ENCODE measurements around the gene PLSCR3.
"Not testable (repeated sequence)": the region's sequence is repeated elsewhere in the genome, so short reads cannot be mapped to it uniquely, and the experiment has no call there.

PLSCR3 gene

GRCh38 chr17:7380855-7381683 is 13.3 kb downstream of the PLSCR3 start, which contains the start of gene TNK1:
TNK1 (plus strand) TSS chr17:7381089; CDS start chr17:7382927, 1,838 bp downstream.
- no peak for DNase-seq (ENCODE audit: low read depth in 2 of 2)

DNA sequence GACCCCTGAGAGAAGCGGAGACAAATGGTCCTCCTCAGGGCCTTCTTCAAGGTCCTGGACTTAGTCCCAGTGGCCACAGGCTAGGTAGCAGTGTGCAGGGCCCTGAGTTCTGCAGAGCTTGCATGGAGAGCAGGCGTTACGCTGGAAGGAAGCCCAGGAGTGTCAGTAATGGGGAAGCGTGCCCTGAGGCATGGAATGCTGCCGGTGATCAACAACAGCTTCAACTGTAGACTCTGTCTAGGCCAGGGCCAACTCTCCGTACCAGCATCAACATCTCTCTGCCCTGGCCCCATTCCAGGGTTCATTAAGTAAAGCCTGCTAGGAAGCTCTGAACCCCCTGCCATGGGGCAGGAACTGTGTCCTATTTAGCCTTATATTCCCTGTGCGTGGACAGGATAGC is 14.0 kb downstream of the PLSCR3 start:
- no peak for DNase-seq (ENCODE audit: low read depth in 2 of 2)

DNA sequence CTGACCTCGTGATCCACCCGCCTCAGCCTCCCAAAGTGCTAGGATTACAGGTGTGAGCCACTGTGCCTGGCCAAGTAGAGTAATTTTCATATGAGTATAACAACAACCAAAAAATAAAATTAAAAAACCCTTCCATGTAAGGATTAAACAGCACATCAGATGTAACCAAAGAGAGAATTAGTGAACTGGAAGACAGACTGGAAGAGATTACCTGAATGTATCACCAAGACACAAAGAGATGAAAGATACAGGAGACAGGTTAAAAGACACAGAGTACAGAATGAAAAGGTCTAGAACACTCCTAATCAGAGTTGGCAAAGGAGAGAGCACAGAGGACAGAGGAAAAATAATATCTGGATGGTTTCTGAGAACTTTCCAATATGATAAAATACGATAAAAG is 15.2 kb downstream of the PLSCR3 start:
- DNase-seq (ENCODE audit: low read depth in 2 of 2): no peak

GRCh38 chr17:7374353-7374752 is 20.0 kb downstream of the PLSCR3 start:
- no peak for DNase-seq (ENCODE audit: low read depth in 2 of 2)

GRCh38 chr17:7370853-7371252 is 23.5 kb downstream of the PLSCR3 start:
- DNase-seq (ENCODE audit: low read depth in 2 of 2): no peak

DNA sequence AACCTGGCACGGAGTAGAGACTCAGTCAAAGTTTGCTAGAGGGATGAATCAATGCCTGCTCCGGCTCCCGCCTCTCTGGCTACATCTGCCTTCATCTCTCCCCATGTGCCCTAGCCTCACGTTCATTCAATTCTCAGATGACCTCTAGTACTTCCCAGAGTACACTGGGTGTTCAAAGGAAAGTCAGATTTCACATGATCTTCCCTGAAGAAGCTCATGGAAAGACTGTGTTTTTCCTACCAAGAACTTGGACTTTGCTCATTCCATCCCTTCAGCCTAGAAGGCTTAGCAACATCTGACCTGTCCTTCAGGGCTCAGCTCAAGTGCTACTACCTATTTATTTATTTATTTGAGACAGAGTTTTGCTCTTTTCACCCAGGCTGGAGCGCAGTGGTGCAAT is 24.5 kb downstream of the PLSCR3 start:
- no peak for DNase-seq (ENCODE audit: low read depth in 2 of 2)

DNA sequence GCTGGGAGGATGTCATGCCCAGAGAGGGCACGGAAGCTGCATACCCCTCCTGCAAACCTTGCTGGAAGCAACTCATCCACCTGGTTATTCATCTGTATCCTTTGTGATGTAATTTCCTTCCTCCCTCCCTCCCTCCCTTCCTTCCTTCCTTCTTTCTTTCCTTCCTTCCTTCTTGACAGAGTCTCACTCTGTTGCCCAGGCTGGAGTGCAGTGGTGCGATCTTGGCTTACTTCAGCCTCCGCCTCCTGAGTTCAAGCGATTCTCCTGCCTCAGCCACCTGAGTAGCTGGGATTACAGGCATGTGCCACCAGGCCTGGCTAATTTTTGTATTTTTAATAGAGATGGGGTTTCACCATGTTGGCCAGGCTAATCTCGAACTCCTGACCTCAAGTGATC is 25.7 kb downstream of the PLSCR3 start:
- DNase-seq (ENCODE audit: low read depth in 2 of 2): not testable (repeated sequence)

DNA sequence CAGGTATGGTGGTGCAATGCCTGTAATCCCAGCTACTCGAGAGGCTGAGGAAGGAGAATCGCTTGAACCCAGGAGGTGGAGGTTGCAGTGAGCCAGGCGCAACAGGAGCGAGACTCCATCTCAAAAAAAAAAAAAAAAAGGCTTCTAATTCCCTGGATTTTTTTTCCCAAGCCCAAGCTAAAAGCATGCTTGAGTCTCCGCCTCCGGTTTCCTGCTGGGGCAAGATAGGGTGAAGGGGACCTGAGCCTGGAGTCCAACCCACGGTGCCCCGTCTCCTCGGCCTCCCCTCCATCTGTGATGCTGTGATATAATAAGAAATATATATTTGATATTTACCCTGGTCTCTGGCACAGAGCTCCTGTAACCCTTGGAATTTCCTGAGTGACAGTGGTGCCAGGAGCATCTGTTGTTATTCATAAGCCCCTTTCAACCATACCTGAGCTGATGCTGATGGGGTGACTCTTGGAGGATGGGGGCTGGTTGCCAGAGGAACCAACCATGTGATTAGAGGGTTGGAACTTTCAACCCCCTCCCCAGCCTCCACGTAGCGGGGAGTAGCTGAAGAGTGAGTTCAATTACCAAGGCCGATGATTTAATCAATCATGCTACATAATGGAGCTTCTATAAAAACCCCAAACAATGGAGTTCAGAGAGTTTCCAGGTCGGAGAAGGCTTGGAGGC is 26.3 kb downstream of the PLSCR3 start:
- no peak for DNase-seq (ENCODE audit: low read depth in 2 of 2)

DNA sequence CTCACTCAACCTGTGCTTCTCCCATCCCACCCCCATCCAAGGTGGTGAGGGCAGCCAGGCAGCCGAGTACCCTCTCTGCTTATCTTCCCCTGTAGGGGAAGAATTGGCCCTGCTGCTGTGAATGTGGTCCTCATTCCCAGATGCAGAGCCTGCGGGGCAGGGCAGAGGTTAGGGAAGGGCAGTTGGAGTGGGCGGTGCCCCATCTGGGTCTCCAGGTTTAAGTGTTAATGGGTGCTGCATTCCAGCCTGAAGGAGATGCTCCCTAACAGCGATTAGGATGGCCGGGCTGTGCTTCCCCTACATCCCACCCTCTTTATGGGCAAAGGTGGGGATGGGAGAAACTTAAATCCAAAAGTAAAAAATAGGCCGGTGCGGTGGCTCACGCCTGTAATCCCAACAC is 27.2 kb downstream of the PLSCR3 start:
- no peak for DNase-seq (ENCODE audit: low read depth in 2 of 2)

- not testable (repeated sequence) for DNase-seq (ENCODE audit: low read depth in 2 of 2)
Measured at GRCh38 chr17:7365963-7366362, 28.4 kb downstream of the PLSCR3 start.

- no peak for DNase-seq (ENCODE audit: low read depth in 2 of 2)
Measured at GRCh38 chr17:7363311-7363710, 31.0 kb downstream of the PLSCR3 start.

DNA sequence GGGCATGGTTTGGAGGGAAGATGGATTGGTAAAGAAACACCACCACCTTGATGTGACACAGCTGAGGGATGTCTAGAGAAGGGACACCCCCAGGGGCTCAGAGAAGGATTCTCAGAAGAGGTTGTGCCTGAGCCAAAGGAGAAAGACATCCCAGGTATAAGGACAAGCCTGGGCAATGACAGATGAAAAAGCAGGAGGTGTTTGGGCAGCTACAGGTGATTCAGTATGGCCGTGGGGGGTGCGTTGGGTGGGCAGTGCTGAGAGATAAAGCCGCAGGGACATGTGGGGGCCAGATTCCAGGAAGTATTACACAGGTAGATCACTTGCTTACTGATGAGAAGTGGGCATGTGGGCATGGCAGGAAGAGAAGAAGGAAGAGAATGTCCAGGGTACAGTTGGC is 32.4 kb downstream of the PLSCR3 start:
- DNase-seq (ENCODE audit: low read depth in 2 of 2): no peak

DNA sequence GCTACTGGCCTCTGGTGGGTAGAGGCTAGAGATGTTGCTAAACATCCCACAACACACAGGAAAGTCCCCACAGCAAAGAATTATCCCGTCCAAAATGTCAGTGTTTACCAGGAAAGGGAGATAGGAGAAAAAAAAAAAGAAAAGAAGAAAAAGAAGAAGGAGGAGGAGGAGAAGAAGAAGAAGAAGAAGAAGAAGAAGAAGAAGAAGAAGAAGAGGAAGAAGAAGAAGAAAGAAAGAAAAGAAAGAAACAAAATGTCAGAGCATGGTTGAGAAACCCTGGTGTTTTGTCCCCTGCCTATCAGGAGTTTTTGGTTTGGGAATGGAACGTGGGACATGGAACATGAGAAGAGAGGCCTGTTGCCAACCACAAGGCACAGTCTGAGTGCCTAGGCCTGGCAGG is 36.9 kb downstream of the PLSCR3 start:
- no peak for DNase-seq (ENCODE audit: low read depth in 2 of 2)

DNA sequence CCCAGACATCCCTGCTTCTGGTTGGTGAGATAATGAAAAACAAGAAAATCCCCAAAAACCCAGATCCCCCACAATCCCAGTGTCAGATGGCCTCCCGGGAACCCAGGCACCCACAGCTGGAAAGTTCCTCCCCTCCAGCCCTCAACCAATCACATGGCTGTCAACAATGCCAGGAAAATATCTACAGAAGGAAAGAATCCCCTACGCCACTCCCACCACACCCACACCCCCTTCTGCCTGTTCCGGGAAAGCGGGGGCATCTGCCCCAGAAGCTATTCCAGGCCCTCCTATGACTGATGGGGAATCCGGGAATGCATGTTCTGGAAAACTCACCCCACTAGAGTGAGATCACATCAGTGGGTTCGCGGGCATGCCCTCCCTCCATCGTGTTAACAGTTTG is 37.6 kb downstream of the PLSCR3 start:
- DNase-seq (ENCODE audit: low read depth in 2 of 2): no peak

DNA sequence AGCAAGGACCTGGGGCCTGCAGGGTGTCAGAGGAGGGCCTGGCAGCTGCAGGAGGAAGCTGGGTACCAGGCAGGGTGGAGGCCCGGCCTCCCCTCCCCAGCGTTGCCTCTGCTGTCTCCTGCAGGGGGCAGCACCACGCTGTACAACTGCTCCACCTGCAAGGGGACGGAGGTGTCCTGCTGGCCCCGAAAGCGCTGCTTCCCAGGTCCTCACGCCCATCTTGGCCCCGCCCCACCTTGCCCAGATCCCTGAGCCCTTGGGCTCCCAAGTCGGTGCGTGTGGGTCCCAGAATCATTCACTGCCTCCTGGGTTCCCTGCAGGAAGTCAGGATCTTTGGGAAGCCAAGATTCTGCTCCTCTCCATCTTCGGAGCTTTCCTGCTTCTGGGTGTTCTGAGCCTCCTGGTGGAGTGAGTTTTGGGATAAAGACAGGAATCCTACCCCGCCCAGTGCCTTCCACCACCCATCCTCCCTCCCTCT is 38.2 kb downstream of the PLSCR3 start:
- DNase-seq (ENCODE audit: low read depth in 2 of 2): peak; percentile 76 to 84

- DNase-seq (ENCODE audit: low read depth in 2 of 2): no peak
Measured at GRCh38 chr17:7355573-7355972, 38.8 kb downstream of the PLSCR3 start.

DNA sequence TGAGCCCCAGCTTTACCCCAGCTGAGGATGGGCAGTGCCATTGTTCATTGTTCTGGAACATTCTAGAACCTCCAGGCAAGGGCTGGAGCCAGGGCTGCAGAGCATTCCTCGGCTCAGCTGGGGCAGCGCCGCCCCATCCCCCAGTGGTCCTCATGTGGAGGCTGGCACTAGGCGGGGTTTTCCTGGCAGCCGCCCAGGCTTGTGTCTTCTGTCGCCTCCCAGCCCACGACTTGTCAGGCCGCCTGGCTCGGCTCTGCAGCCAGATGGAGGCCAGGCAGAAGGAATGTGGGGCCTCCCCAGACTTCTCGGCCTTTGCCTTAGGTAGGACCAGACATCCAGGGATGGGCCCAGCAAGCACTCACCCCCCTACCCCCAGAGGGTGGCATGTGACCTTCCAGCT is 39.3 kb downstream of the PLSCR3 start, which contains the start of gene TMEM95:
TSS of gene TMEM95 (plus strand) at position 104 of the 400 bp plus-strand sequence. CDS start at position 153, 49 bp downstream.
- no peak for DNase-seq (ENCODE audit: low read depth in 2 of 2)

DNA sequence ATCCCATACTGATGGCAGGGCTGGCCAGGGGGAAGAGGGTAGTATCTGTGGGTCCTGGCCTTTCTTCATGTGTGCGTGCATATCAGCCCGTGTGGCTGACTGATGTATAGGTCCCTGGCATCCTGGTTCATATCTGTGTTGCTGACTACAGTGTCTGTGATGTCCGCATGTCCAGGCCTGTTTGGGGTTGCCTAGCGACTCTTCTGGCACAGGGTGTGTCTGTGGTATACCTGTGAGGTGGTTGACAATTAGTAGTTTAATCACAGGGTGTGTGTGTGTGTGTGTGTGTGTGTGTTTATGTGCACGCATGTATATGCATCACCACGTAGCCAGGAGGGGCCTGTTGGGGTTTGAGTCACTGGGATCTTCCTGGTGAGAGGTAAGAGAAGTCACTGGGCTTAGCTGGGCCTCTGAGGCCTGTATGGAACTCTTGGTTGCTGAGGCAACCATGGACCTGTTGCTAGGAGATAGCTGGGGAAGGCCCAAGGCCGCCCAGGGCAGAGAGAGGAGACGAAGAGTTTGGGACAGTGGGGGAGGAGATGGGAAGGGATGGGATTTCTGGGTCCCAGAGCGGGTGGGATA is 40.0 kb downstream of the PLSCR3 start:
- DNase-seq (ENCODE audit: low read depth in 2 of 2): no peak

- no peak for DNase-seq (ENCODE audit: low read depth in 2 of 2)
Measured at GRCh38 chr17:7352910-7353635, 41.3 kb downstream of the PLSCR3 start.

DNA sequence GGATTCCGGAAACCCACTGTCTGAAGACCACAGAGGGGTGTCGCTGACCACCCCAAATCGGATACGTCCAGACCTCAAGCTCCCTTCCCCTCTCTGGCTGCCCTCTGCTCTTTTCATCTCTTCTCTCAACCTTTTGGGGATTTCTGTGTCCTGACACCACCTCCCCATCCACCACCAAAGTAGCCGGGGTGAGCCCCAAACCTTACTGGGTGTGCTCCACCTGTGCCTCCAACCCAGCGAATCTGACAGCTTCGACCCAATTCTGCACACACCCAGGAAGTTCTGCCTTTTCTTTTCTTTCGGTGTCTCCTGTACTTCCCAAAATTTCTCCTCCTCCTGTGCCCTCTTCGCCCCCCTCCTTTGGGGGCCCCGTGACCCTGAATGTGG is 41.8 kb downstream of the PLSCR3 start:
- DNase-seq (ENCODE audit: low read depth in 2 of 2): no peak

DNA sequence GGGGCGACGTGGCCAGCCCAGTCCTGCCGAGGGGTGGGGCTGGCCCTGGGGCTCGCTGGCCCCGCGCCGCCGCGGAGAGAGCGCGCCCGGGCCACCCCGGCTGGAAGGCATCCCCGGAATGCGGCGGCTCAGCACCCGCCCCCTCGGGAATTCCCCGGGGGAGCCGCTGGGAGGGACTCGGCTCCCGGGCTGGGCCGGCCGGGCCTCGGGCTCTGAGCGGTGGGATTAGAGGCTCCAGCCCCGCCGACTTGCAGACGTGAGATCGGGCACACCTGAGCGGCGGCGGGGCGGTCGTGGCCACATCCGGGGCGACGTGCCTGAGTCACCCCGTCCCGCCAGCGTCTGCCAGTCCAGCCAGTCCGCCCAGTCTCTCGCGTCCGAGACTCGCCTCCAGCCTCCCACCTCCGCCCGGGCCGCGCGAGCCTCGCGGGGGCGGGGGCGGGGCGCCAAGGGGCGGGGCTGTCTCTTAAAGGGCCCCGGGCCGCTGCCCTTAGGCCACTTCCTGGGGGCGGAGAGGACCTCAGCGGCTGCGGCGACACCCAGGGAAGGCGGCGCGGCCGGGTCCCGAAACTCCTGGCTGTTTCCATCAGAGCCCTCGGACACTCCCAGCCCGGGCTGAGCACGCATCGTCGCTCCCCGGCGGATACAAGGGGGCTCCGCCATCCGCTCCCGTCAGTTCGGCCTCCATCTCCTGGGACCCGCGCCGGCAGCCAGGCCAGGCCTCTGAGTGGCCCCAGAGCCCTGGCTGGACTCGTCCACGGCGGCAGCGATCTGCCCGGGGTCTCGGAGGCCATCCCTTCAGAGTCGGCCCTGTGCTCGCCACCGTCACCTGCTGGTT is 42.4 kb downstream of the PLSCR3 start, which contains the start of gene KCTD11:
TSS of gene KCTD11 (plus strand) at position 498 of the 838 bp plus-strand sequence.
- DNase-seq (ENCODE audit: low read depth in 2 of 2): peak; percentile 69 to 85

All from stimulated activated CD8-positive, alpha-beta memory T cell treated with anti-CD3 and anti-CD28 coated beads, Interleukin-2, amount 100 ng/mL, for 48 hours (primary cell).